ENCODE measurements around the gene PLA2G6.

The PLA2G6 gene

DNA sequence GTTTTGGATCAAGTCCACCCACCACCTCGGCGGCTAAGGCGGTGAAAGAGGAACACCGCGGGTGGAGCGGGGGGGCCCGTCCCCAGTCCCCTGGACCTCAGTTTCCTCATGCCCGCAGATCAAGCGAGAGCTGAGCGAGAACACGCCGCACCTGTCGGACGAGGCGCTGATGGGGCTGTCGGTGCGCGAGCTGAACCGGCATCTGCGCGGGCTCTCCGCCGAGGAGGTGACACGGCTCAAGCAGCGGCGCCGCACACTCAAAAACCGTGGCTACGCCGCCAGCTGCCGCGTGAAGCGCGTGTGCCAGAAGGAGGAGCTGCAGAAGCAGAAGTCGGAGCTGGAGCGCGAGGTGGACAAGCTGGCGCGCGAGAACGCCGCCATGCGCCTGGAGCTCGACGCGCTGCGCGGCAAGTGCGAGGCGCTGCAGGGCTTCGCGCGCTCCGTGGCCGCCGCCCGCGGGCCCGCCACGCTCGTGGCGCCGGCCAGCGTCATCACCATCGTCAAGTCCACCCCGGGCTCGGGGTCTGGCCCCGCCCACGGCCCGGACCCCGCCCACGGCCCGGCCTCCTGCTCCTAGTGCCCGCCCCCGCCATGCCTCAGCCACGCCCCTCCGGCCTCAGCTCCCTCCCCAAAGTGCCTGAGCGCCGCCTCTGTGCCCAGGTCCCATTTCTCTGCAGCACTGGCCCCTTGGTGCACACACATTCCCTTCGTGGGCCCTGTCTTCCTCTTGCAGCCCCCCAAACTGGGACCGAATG lies 32.8 kb upstream of the PLA2G6 start:
- peak; percentile 59 to 62 for DNase-seq

DNA sequence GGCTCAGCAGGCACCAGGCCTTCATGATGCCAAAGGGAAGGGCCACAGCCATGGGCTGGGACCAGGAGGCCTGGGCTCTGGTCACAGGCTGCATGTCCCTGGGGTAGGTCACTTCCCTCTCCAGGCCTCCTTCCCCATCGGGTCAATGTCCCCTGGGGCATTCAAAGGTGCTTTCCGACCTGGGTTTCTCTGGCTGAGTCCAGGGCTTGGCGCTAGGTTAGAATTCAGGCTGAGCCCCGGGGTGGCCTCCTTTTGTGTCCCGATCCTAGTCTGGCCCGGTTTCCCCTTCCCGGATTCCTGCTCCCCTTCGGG lies 32.3 kb upstream of the PLA2G6 start:
- no peak for DNase-seq

DNA sequence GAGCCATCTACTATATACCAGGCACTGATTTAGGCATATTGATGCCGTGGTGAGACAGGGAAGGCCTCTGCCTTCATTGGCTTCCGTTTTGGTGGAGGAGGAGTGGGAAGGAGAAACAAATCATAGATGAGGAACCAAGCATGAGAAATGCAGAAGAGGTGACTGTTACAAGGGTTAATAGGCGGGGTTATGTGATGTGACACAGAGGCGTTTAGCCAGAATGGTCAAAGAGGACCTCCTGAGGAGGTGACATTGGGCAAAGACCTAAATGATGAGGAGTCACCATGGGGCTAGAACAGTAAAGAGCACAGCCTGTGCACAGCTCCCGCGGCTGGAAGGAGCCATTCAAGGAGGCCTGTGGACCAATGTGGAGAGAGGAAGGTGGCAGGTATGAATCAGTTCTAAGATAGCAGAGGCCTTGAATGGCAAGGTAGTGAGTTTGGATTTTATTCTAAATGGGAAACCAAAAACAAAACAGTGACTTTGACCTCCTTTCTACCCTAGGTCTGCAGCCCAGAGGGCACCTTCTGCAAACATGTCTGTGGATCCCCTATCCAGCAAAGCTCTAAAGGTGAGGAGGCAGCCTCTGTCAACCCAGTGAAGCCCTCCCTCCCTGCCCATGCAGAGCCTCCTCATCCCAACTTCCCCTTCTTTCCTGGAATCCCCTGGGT lies 31.8 kb upstream of the PLA2G6 start:
- no peak for DNase-seq

DNA sequence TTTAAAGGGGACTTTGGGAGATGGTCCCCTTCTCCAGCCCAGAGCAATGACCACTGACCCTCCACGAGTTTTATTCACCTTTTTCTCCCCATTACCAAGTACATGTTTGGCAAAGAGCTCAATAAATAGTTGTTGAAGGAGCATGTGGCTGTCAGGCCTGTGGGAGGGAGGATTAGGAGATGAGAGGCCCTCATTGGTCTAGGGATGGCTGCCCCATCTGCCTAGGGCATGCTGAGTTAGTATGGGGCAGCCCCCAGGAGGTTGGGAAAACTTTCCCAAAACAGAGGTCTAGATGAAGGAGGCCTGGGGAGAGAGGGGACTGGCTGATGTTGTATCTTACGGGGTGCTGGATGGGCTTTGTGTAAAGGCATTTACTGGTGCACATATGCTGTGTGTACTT lies 30.8 kb upstream of the PLA2G6 start:
- no peak for DNase-seq

DNA sequence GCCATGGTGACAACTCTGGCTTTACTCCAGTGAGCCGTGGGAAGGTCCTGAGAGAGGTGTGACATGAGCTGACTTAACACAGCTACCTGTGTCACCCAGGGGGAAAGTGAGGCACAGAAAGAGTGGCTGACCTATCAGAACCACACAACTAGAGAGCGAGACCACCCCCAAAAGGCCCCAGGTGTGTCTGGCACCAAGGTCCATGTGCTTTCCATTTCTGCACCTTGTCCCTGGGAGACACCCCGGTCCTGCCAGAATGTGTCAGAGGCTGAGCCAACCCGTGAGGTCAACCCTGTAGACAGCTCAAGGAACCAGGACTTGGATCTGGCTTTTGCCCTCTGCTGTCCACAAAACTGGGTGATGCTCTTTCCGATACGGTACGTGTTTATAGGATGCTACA lies 29.9 kb upstream of the PLA2G6 start:
- no peak for DNase-seq

DNA sequence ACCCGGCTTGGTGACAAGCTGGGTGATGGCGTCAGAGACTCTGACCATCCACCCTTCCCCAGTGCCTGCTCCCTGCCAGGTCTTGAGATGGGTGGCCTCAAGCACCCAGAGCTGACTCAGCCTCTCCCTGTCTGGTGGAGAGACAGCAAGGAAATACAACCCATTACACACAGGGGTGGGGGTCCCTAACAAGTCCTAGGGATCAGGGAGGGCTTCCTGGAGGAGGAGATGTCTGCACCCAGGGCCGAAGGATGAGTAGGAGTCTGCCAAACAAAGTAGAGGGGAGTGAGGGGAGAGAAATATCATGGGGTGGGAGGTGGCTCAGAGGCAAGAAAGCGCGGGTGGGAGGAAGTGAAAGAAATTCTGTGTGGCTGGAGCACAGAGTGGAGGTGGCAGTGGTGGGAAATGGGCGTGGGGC lies 26.9 kb upstream of the PLA2G6 start:
- no peak for DNase-seq

DNA sequence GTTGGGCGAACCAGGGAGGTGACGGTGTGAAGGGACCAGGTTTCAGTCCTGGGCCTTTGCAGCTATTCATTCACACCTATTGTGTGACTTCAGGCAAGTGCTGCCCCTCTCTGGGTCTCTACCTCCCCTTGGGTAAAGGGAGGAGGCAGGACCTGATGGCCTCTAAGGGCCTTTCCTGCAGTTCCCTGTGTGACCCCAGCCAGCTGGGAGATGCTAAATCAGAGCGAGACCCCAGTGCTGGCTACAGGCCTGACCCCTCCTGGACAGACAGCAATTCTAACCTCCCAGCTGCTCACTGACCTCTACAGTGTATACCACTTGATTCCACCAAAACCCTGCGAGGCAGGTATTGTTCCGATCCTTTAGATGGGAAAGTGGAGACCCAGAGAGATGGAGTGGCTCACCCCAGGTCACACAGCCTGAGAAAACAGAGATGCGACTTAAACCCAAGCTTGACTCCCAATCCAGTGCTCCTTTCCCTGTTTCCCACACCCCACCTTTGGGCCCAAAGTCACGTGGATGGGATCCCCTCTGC lies 26.3 kb upstream of the PLA2G6 start:
- DNase-seq: no peak

DNA sequence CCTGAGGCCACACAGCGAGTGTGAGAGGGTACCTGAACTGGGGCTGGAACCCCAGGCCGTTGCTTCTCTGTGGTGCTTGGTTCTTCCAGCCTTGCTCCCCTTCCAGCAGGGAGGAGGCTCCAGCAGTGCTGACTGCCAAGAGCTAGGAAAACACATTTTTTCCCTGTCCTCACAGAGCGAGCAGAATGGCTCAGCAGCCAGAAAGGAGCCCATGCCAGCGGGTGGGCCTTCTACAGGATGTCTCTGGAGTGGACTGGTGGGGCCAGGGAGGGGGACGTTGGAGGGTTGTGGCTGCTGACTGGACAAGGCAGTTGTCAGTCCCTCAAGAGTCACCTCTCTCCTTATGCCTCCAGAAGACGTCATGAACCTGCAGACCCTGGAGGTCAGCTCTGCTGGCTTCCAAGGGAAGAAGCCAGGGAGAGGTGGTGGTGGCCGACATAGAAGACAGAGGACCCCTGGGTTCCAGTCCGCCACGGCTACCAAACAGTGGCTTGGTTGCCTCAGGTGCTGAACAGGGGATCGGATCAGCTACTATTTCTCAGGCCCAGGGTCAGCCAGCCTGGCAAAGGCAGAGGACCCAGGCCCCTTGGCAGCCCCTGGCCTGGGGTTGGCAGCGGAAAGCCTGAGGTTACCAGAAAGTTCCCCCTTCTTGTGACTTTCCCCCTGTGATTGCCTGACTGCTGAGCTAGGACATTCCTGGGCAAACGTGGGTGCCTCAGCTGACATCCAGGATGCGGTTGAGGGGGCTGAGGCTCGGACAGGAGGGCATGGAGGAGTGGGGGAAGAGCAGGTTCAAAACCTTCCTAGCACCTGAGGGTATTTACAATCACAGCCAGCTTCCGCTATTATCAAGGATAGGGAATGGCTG lies 23.9 kb upstream of the PLA2G6 start:
- no peak for DNase-seq

DNA sequence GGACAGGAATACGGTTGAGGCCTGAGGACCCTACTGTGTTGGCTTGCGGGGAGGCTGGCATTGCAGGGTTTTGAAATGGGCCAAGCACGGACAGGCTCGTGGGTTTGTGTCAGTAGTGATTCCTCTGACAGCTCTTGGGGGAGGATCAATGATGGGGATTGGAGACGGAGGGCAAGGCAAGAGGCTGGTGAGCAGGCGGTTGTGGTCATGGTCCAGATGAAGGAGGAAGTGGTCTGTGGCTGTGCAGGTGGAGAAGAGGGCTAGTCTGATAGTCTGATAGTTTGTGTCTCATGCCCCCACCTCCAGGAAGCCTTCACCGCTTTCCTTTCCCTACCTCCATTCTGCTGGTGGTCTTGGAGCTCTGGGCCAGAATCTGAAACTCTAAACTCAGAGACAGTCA lies 23.2 kb upstream of the PLA2G6 start:
- DNase-seq: no peak

DNA sequence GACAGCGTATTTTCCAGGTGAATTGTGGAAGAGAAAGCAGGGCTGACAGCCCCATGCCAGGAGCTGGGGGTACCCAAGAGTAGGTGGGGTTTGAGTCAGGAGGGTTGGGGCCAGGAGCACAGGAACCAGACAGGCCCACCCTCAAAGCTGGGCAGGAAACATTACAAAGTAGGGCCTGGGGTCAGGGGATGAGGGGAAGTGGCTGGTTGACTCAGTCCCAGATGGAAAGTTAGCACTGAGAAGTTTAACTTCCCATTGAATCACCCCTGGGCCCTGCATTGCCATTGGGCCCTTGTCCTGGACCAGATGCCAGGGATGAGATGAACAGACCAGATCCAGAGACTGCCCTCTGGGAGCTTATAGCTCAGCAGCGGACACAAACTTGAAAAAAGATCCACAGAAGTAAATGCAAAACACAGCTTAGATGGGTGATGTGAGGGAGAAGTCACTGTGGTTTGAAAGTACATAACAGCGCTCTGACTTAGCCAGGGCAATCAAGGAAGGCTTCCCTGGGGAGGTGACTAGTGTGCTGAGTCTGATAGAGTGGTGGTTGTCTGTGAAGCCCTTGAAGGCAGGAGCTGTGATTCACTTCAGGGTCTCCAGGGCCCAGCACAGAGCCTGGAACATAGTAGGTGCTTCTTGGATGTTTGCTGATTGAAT lies 22.4 kb upstream of the PLA2G6 start:
- DNase-seq: no peak

DNA sequence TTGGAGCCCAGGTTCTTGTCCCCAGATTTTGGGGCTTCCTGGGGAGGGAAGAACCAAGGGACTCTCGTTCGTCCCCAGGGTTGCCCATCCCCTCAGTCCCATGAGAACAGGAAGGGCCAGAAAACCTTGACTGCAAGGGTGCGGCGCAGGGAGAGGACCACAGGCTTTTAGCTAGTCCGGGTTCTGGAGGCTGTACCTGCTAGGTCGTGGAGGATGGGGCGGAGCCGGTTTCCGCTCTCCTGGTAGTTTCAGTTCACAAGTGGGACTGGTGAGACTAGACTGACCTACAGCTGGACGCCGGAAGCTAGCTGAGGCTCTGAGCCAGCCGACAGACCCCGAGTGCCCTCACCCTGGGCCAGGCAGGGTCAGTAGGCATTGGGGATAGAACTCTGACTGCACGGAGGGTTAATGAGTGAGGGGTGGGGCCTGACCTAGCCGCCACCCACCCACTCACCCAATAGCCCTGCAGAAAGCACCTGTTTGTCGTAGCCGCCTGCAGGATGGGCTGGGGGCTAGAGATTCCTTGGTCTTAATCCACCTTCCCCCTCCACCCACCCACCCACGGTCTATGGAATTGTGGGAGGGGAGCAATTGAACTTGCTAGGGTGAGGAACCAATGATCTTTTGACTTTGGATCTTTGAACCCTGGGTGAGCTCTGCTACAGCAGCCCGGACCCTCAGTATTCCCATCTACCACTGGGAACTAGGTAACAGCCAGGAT lies 21.6 kb upstream of the PLA2G6 start:
- no peak for DNase-seq

DNA sequence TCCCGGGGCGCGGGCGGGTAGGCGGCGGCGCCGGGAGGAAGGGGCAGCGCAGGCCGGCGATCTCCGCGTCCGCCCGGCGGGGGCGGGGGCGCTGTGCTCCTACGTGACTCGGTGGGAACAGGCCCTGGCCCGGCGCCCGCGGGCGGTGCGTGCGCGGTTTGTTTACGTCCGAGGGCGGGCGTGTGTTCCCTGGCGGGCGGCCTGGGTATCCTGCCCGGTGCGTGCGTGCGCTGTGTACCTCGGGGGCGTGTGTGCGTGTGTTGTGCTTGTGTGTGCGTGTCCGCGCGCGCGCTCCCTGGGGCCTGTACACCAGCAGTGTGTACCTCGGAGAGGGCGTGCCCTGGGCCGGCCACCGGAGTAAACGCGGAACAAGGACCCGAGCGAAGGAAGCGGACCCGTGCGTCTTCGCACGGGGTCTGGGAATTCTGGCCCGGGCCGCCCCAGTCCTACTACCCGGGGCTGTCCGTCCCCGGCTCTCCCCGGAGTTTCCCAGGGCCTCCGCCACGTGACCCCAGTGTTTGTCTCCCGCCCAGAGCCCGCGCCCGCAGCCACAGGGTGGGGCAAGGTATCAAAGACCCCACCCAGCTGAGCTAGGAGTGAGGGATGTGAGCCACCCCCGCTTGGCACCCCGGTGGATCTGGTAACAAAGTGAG lies 20.9 kb upstream of the PLA2G6 start:
- peak; percentile 29 to 40 for DNase-seq

DNA sequence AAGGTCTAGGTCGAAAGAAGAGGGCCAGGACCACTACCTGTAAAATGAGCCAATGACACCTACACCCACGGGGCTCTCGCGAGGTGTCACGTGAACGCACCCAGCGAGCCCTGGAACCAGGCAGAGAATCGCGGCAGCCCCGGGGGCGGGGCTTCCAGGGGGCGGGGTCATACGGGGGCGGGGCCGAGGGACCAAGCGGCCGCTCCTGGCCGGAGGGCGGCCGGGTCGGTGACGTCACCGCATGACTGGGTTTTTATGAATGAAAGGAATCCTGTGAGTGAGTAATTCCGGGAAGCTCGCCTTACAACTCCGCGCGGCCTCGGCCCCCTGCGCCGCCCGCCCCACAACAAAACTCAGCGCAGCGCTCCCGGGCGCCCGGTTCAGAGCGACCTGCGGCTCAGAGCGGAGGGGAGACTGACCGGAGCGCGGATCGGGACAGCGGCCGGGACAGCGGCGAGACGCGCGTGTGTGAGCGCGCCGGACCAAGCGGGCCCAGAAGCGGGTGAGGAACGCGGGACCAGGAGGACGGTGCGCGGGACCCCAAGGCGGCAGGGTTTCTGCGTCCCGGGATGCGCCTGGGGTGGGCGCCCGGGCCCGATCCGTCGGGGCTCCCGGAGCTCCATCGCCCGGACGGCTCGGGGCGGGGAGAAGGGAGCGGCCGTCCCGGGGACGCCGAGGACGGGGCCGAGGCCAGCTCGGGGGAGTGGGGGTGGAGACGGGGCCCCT lies 20.2 kb upstream of the PLA2G6 start, which contains the start of gene MAFF:
Gene MAFF (plus strand): TSS at position 284 of the 726 bp plus-strand sequence. CDS start 11,860 bp downstream, outside the sequence.
- peak; percentile 87 to 89 for DNase-seq

DNA sequence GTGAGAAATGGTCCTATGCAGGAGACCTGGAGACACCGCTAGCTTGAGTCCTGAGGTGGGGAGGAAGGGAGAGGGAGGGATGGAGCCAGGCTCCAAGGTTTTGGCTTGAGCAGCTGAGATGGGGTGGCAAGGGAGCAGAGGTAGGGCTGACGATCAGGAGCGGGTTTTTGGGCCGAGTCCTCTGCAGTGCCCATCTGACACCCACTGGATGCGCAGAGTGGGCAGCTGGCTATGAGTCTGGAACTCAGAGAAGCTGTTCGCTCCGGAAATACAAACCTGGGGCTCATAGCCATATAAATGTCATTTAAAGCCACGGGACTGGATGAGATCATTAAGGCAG lies 19.7 kb upstream of the PLA2G6 start:
- DNase-seq: no peak

DNA sequence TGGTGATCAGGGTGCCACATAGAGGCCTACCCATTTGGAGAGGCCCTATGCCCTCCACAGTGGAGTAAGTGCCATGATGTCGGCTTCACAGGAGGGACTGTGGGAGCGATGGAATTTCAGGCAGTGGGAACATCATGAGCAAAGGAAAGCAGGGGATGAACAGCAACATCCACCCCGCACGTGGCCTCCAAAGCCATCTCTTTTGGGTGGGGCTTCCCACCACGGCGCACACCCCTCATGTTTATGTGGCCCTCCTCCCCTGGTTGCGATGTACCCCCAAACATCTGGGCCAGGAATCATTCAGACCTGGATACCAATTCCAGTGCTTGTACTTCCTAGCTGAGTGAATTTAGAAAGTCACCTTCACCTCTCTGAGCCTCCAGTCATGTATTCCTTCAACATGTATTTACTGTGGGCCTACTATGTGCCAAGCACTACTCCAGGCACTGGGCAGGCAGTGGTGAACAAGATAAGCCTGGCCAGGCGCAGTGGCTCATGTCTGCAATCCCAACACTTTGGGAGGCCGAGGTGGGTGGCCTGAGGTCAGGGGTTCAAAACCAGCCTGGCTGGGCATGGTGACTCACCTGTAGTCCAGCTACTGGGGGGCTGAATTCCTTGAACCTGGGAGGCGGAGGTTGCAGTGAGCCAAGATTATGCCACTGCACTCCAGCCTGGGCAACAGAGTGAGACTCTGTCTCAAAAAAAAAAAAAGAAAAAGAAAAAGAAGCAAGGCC lies 18.4 kb upstream of the PLA2G6 start:
- DNase-seq: no peak

DNA sequence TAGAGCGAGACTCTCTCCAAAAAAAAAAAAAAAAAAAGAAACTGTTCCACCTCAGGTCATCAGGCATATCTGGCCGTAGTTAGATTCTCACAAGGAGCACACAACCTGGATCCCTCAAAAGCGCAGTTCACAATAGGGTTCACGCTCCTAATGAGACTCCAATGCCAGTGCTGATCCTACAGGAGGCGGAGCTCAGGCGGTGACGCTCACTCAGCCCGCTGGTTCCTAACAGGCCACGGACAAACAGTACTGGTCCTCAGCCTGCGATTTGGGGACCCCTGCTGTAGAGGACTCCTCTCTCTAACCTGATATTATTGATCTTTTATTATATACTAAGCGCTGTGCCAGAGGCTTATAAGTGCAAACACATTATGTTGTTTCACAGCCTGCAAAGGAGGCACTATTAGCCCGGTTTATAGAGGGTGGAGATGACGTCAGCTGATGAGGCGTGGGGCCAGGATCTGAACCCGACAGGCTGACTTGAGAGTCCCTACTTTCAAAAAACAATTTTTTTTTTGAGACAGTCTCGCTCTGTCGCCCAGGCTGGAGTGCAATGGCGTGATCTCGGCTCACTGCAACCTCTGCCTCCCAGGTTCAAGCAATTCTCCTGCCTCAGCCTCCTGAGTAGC lies 15.3 kb upstream of the PLA2G6 start:
- no peak for DNase-seq

DNA sequence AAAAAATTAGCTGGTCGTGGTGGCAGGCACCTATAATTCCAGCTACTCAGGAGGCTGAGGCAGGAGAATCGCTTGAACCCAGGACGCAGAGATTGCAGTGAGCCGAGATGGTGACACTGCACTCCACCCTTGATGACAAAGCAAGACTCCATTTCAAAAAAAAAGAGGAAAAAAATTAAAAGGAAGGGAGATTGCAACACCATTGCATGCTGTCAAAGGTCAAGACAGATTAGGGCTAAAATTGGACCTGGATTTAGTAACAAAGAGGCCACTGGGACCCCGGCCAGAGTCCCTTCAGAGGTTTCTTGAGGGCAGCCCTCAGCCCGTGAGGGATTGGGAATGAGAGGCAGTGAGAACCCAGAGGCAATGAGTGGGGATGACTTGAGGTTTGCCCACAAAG lies 11.9 kb upstream of the PLA2G6 start:
- no peak for DNase-seq

DNA sequence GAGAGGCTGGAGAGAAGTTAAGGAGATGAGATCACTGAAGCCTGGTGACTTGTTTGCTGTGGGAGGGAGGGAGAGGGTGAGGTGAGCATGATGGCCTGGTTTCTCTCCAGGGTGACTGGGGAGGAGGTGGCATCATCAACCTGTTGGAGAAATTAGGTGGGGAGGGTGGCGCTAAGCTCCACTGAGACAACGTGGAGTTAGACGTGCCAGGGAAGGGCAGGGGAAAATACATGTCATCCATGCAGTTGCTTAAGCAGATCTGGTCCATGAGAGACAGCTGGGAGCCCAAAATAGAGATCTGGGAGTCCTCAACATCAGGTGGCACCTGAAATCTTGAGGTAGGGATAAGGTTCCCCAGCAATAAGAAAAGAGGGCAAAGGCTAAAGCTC lies 10.8 kb upstream of the PLA2G6 start:
- DNase-seq: no peak

DNA sequence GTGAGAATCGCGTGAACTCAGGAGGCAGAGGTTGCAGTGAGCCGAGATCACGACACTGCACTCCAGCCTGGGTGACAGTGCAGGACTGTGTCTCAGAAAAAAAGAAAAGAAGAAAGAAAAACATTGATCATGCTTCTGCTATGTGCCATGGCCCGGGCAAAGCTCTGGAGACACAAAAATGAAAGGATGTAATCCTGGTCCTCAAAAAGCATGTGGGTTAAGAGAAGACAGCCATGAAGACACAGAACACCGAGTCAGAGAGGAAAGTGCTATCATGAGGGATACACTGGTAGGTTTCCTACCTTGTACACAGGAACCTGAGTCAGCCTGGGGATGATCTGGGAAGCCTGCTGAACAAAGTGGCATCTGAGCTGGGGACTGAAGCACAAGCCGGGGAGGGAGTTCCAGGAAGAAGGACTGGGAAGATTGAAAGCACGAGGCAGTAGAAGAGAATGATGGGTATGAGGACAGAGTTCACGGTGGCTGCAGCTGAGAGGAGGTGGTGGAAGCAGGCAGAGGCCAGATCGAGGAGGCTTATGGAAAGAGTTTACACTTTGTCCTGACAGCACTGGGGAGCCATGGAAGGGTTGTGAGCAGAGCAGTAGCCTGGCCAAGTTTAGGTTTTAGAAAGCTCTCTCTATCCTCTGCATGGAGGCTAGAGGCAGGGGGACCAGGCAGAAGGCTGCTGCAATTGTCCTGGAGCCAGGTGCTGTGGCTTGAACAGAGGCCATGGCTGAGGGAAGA lies 10.3 kb upstream of the PLA2G6 start:
- no peak for DNase-seq
